Activated T-cell treated with anti-CD3 and anti-CD28 coated beads, Interleukin-2, amount 50 U/mL, for 1 hour (primary cell): ENCODE measurements around the gene DYDC2.
A peak's percentile ranks its signal among the peaks of the same experiment; 100 is the strongest.
"Not testable (repeated sequence)": the region's sequence is repeated elsewhere in the genome, so short reads cannot be mapped to it uniquely, and the experiment has no call there.

Experiments
- DNase-seq: peaks from one replicate; pipeline ENCODE4 v3.0.0-alpha.2; 2020

Gene DYDC2, protein sequence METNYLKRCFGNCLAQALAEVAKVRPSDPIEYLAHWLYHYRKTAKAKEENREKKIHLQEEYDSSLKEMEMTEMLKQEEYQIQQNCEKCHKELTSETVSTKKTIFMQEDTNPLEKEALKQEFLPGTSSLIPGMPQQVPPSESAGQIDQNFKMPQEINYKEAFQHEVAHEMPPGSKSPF

DNA sequence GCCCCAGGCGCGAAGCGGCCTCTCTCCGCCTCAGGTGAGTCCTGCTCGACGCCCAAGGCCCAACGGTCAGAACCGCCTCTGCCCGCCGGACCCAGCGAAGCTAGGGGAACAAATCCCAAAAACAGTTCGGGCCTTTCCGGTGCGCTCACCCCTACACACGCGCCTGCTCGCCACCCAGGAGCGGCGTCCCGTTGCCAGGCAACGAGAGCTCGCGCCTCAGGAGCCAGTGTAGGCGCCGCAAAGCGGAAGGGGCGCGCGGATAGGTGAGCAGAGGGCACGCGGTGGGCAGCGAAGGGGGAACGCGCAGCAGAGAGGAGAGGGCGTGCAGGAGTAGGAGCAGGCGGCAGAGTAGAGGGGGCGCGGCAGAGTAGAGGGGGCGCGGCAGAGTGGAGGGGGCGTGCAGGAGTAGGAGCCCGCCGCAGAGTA, at the start of gene DYDC2, which contains the start of gene DYDC1:
DYDC2 (plus strand) TSS at position 219 of the 426 bp plus-strand sequence. CDS start 5,663 bp downstream, outside the sequence.
DYDC1 (minus strand) TSS at position 193 of the 426 bp plus-strand sequence. CDS start 4,154 bp downstream, outside the sequence.
- peak; percentile 47 for DNase-seq

DNA sequence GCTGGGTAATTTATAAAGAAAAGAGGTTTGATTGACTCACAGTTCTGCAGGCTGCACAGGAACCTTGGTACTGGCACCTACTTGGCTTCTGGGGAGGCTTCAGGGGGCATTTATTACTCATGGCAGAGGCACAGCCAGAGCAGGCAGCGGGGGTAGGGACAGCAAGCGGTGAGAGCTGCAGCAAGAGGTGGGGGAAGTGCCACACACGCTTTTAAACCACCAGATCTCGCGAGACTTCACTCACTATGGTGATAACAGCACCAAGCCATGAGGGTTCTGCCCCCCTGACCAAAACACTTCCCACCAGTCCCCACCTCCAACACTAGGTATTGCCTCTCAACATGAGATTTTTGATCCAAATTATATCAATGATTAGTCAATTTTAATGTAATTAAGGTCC, 43.1 kb upstream of the DYDC2 start:
- no peak for DNase-seq

DNA sequence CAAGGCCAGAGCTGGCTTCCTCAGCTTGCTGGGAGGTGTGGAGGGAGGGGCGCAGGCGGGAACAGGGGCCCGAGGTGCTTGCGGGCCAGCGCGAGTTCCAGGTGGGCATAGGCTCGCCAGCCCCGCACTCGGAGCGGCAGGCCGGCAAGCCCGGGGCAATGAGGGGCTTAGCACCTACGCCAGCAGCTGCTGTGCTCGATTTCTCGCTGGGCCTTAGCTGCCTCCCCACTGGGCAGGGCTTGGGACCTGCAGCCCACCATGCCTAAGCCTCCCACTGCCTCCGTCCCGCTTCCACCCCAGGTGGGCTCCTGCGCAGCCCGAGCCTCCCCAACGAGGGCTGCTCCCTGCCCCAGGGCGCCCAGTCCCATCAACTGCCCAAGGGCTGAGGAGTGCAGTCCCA, 41.2 kb upstream of the DYDC2 start:
- no peak for DNase-seq

DNA sequence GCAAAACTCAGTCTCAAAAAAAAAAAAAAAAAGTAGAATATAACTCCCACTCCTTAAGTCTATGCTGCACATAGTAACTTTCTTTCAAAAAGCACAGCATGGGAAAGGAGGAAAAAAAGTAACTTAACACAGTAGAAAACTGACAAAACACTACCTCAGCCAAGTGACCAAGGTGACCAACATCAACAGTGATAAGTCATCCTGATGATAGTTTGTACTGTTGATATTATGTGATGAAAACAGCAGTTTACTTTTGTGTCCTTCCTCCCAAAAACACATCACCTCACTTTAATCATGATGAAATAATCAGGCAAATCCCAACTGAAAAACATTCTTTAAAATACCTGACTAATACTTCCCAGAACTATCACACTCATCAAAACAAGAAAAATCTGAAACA, 37.8 kb upstream of the DYDC2 start:
- no peak for DNase-seq

DNA sequence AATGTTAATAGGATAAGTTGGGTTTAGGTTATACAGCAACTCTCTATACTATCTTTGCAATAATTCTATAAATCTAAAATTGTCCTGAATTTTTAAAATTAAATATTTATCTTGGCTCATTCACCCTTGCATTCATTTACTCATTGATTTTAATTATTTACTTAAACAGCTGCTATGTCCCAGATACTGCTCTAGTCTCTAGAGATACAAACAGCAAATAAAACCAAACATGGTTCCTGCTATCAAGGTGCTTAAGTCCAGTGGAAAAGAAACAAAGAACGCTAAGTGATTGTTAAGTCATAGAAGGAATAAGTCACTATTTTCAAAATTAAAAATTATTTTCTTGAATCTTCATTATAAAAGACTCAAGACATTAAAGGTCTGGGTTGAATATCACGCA, 37.3 kb upstream of the DYDC2 start:
- no peak for DNase-seq

DNA sequence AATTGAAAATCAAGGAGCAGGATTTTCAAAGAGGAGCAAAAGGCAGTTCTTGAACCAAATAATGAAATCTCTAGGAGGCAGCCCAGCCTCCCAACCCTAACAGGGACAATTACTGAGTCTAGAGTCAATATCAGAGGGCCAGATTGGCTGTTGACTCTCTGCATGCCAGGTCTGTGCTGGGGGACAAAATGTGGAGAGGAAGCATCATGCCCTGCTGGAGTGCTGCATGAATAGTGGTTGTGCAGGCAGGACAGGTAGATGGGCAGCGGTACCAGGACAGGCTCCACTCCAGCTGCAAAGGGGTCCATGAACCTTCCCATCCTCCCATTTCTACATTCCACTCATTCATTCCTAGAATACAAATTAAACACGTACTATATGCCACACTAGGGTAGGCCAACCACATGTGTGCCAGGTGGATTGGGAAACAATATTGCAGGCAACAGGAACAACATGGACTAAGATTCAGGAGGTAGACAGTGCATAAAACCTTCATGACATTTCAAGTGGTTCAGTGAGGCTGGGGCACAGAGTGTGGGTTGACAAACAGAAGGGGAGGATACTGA, 36.8 kb upstream of the DYDC2 start:
- DNase-seq: no peak

DNA sequence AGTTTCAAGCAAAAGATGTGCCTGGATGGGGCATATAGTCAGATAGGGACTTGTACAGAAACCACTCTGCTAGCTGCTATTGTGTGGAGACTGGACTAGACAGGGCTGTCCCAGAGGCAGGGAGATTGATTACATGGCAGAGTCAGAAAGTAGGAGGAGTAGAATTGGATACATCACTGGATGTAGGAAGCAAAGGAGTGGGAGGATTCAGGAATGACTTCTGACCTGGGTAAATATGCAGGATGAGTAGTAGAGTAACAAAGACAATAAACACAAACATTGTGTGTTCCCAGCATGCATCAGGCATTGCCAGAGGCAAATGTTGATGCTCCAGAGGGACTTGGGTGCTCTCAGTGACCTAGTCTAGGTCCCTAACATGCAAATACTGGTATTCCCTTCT, 36.2 kb upstream of the DYDC2 start:
- DNase-seq: no peak

DNA sequence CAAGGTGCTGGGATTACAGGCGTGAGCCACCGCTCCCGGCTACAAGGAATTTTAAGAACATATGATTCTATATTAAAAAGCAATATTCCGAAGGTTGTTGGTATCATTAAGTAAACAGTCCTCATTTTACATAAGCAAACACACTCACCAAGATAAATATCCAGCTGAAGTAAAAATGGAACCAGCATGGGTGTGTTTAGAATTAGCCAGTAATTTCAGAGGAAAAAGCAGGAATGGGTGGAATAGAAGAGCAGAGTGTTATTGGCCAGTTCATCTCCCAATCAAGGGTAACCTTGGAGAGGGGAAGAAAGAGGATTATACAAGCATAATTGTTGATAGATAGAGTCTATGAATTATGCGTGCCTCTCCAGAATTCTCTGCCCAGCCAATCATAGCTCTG, 35.4 kb upstream of the DYDC2 start:
- no peak for DNase-seq

DNA sequence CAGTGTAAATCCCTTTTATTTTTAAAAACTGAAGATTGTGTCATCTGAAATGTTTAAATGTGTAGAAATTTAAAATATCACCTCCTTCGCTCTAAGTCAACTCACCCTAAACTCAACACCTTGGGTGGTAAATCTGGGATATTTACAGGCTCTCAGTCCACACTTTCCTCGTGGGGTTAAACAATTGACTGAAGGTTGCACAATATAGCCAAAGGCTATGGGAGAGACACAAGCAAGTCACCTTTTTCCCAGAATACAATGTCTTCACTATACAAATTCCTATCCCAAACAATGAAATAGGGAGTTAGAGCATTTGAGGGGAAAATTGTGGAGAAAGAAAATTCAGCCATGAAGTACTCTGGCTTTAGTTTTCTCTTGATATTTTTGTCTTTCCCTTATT, 34.4 kb upstream of the DYDC2 start:
- DNase-seq: no peak

DNA sequence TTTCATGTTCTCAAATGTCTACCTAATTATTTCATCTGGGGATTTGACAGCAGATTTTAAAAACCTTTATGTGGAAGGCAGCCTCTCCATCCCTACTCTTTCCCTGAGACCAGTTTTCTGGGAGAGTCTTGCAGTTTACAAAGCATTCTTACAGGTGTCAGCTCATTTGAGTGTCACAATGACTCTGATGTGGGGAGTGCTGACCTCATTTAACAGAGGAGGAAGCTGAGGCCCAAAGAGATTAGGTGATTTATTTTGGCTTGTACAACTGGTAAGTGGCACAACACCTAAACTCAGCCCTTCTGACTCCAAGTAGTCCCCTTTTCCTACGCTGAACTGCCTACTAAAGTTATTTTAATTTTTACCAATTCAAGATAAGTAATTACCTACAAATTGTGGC, 33.9 kb upstream of the DYDC2 start:
- no peak for DNase-seq

DNA sequence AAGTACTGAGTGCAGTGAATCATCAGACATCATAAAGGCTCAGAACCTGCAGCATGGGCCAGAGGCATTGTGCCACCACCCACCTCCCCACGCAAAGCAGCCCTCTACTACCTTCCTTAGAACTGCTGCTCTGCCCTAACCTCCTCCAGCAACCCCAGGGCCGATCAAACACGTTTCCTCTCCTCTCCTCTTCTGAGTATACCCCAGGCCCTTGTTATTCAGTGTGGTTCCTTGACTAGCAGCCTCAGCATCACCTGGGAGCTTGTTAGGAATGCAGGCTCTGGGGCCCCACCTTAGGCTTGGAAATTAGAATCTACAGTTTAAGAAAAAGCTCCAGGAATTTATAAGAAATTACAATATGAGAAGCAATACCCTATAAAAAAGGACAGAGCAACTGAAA, 33.3 kb upstream of the DYDC2 start:
- no peak for DNase-seq

DNA sequence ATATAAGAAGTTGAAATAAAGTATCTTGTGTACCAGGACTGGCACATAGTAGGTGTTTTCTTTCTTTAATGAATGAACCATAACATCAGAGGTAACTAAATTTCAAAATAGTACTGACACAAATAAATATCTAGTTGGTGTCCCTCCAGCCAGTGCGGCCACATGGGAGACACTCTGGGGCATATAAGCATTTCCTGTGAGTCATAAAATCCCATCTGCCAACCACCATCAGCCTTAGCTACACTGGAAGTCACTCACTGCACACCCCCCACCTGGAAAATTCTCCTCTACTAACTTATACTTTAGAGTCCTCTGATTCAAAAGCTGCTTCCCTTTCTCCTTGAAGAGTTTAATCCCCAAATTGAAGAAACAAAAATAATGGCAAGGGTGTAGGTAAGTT, 32.5 kb upstream of the DYDC2 start:
- DNase-seq: no peak

DNA sequence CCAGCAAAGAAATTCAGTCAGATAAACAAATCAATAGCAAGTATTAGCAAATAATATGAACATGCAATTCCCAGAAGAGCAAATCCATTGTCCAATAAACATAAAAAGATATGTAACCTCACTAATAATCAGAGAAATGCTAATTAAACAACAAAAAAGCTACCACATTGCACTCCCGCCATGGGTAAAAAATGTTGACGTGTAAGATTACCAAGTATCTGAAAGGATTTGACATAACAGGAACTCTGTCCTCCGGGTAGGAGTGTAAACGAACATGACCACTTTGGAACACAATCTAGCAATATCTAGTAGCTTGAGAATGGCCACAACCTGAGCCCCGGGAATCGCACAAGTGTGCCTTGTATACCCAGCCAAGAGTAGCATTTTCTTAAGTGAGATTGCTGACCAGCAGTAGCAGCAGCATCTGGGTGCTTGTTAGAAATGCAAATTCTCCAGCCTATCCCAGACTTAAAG, 31.7 kb upstream of the DYDC2 start:
- no peak for DNase-seq

DNA sequence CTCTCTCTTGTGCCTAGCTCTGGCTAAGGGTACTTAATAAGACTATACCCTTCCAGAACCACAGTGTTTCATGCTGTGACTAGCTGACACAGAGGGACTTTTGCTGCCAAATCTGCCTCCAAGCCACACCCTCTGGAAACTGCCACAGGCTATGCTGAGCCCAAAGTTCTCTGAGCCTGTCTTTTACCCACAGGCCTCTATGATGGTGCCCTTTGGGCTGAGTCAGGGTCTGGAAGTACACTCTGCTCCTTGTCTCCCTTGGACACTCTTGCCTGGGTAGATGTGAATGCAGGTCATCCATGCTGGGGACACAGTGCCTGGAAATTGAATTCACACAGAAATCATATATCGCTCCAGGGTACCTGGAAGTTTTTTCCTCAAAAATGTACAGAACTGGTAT, 22.6 kb upstream of the DYDC2 start:
- no peak for DNase-seq

DNA sequence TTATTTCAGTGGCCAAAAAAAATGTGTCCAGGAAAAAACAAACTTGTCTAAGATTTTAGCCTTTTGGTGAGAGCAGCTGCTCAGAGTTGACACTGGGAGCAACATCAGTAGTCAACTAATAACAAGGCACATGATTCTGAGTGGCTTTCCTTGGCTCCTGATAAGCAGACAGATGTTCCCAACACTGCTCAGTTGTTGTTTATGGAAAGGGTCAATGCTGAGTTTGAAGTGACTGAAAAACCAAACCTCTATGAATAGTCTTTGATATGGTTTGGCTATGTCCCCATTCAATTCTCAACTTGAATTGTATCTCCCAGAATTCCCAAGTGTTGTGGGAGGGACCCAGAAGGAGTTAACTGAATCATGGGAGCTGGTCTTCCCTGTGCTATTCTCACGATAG, 12.3 kb upstream of the DYDC2 start:
- no peak for DNase-seq

DNA sequence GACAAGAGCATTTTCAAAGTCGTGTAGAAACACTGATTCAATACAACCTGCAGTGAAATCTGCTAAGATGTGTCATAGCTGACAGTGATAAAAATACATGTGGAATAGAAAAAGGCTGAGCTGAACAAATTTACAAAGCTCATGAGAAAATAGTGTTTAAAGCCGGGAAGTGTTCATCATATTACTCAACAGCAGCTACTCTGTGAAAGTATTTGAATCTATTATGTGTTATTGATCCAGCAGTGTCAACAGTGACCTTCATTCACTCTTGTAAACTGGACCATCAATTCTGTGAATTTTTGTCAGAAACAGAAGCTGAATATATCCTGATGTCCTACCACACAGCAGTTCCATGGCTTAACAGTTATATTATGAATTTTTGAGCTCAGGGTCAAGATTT, 11.7 kb upstream of the DYDC2 start:
- DNase-seq: no peak

DNA sequence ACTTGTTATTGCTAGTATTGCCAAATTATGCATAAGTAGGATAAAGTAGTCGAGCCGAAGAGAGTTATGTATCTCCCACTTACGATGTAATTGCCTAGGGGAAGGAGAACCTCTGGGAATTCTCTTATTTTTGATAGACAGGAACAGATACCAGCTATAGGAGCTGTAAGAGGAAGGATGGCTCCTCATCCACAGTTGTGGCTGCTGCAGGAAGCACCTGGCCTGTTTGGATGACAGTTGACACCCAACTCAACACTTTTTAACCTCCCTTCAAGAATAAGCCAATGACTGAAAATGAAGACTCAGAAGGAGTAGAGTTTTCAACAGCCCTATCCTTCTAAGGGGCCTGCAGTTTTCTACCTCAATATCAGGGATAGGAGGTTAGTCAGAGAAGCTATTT, 6.3 kb upstream of the DYDC2 start:
- no peak for DNase-seq

DNA sequence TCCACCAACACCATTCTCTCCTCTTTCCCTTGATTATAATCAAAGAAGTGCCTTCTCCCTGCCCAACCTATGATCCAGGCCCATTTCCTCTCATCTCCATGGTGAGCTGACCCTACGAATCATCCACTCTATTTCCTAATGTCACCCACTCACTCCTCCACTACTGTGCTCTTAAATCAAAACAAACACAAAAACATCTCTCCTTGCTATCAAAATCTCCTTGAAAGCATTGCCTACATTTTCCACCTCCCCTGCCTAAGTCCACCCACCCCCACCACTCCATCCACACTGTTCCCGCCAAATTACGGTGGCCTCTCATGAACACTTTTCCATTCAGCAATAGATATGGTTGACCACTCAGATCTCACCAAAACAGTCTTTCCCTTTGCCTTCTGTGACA, 5.4 kb upstream of the DYDC2 start:
- no peak for DNase-seq

DNA sequence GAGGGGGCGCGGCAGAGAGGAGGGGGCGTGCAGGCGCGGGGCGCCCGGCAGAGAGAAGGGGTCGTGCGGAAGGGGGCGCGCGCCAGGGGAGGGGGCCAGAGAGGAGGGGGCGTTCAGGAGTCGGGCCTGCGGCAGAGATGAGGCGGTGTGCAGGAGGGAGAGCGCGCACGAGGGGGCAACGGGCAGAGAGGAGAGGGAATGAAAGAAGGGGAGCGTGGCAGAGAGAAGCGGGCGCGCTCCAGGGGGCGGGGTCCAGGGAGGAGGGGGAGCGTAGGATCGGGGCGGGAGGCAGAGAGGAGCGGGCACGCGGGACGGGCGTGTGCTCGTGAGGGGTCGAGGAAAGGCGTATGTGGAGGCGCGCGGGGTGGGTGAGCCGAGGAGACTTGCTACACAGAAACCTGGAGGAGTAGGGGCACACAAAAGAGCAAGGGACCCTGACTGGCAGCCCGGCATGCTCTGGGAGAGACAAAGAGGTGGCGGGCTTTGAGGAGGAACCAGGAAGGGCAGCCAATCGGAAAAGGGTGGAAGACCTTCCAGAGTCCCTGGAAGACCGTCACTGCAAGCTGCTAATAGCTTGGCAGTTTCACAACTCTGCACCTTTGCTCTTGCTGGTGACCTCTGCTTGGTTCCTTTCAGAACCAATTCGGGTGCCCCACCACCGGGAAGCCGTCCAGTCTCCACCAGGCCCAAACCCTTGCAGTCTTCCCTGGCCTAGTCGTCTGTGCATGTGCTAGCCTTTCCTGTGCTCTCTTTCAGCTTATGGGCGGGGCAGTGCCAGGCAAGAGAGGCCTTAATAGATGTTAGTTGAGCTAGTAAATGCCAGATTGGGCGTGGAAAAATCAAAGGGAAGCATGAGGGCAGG, 639 bp downstream of the DYDC2 start:
- no peak for DNase-seq

DNA sequence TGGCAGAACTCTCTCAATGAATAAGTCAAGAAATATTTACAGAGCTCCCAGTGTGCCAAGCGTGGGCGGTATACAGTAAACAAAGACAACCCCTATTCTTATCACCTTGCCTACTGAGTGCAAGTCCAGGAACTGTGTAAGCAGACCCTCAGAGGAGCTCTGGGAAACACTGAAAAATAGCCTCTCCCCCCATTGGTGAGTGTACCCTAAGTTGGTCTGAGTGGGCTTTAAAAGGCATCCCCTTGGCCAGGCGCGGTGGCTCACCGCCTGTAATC, 1.2 kb downstream of the DYDC2 start:
- DNase-seq: no peak

DNA sequence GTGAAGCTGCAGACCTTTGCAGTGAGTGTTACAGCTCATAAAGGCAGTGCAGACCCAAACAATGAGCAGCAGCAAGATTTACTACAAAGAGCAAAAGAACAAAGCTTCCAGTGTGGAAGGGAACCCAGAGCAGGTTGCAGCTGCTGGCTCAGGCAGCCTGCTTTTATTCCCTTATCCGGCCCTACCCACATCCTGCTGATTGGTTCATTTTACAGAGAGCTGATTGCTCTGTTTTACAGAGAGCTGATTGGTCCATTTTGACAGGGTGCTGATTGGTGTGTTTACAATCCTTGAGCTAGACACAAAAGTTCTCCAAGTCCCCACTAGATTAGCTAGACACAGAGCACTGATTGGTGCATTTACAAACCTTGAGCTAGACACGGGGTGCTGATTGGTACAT, 2.3 kb downstream of the DYDC2 start:
- DNase-seq: not testable (repeated sequence)

DNA sequence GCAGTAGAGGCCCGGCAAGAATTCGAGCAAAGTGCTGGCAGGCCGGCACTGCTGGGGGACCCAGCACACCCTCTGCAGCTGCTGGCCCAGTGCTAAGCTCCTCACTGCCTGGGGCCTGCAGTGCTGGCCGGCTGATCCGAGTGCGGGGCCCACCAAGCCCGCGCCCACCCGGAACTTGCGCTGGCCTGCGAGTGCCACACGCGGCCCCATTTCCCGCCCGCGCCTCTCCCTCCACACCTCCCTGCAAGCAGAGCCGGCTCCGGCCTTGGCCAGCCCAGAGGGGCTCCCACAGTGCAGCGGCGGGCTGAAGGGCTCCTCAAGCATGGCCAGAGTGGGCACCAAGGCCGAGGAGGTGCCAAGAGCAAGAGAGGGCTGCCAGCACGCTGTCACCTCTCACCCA, 3.1 kb downstream of the DYDC2 start:
- DNase-seq: no peak

DNA sequence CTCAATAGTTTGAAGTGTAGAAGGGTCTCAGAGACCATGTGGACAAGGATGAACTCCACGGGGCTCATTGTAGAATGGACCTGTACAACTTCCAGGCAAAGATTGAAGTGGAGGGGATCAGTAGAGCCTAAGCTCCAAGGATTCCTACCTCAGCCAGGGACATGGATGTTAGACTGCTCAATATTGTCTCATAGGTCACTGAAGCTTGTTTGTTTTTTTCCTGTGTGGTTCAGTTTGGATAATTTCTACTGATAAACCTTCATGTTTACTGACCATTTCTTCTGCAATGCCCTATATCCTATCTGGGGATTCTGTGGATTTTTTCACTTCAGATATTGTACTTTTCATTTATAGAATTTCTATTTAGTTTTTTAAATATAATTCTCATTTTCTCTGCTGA, 8.9 kb downstream of the DYDC2 start:
- DNase-seq: no peak

DNA sequence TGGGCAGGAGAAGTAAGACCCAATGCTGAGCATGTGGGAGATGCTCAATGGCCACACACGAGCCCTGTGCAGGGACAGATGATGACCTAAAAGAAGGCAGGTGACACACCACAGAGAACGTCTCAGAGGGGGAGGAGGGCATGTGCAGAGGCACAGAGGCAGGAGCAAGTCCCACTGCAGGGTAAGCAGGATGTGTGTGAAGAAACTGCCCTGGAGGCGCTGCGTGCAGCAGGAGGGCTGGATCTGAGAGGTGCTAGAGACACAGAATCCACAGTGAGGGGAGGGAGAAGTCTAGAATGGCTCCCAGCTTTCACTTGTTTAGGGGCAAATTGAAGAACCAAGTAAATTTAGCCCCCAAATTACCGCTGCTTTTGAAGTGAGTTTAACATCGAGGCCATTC, 14.9 kb downstream of the DYDC2 start:
- DNase-seq: no peak
